K562 (cell line): ENCODE results near the gene SYNGR1. TPM values are rescaled to one million over a fixed set of nuclear protein-coding genes. Genes with fewer than 3 reads are reported as not detected.

Experiments used
- ADNP ChIP-seq: fragments of 200-800 bp; sonication (Bioruptor generic); IDR thresholded peaks from 2 replicates; pipeline ENCODE4 v1.6.1; 2016; ENCODE audit warnings: missing genetic modification characterization, missing compliant biosample characterization
- ATF1 ChIP-seq, 2 experiments: fragments of 450-650 bp in 1 of 2; IDR thresholded peaks; 2 replicates each; pipeline ENCODE4 v1.6.1; 2016; ENCODE audit warnings: missing compliant biosample characterization in 1 of 2, missing genetic modification characterization in 1 of 2
- BHLHE40 ChIP-seq: IDR thresholded peaks from 2 replicates; pipeline ENCODE4 v1.6.1; 2011; ENCODE audit warnings: low read length, improper control_type of control experiment
- BRCA1 ChIP-seq, 2 experiments: fragments of 450-650 bp in 1 of 2; sonication (generic) in 1 of 2; formaldehyde crosslinking in 1 of 2; IDR thresholded peaks; 2 replicates each; pipeline versions ENCODE4 v1.5.0 to v1.6.1; 2017 to 2020; ENCODE audit warnings: mild to moderate bottlenecking in 1 of 2, missing genetic modification reagents in 1 of 2
- CREBBP ChIP-seq: IDR thresholded peaks from one replicate; pipeline ENCODE4 v1.6.1; 2012; ENCODE audit warnings: low read depth, mild to moderate bottlenecking, control low read depth, inconsistent platforms, low read length
- GABPA ChIP-seq: fragments of 200-800 bp; sonication (Bioruptor generic); conservative IDR thresholded peaks from 2 replicates; pipeline ENCODE4 v1.6.1; 2016; ENCODE audit warnings: low read depth, missing genetic modification characterization, missing compliant biosample characterization
- HDAC1 ChIP-seq, 2 experiments: fragments of 450-650 bp; IDR thresholded peaks; 2 replicates each; pipeline ENCODE4 v1.6.1; 2016 to 2017; ENCODE audit warnings: inconsistent platforms in 1 of 2, mild to moderate bottlenecking in 1 of 2, moderate library complexity in 1 of 2
- HEY1 ChIP-seq: fragments of 250-450 bp; sonication (Bioruptor Pico); IDR thresholded peaks from 2 replicates; pipeline ENCODE4 v1.5.0; 2020; ENCODE audit warnings: mild to moderate bottlenecking, moderate library complexity, borderline replicate concordance
- MEIS2 ChIP-seq: fragments of 450-650 bp; IDR thresholded peaks from 2 replicates; pipeline ENCODE4 v1.6.1; 2014; ENCODE audit warnings: mild to moderate bottlenecking; ENCODE audit not compliant: partially characterized antibody
- MTA2 ChIP-seq: fragments of 450-650 bp; IDR thresholded peaks from 2 replicates; pipeline ENCODE4 v1.6.1; 2016; ENCODE audit warnings: low read depth
- RBFOX2 ChIP-seq: fragments of 200-400 bp; formaldehyde crosslinking; IDR thresholded peaks from 2 replicates; pipeline ENCODE4 v1.6.1; 2017; ENCODE audit warnings: low read depth, mild to moderate bottlenecking, low read length, moderate library complexity
- RBM39 ChIP-seq: fragments of 200-400 bp; formaldehyde crosslinking; optimal IDR thresholded peaks from 2 replicates; pipeline ENCODE3; 2018; ENCODE audit warnings: low read depth, low read length
- SREBF1 ChIP-seq: fragments of 150-350 bp; IDR thresholded peaks from 2 replicates; pipeline ENCODE4 v1.6.1; 2014; ENCODE audit warnings: antibody characterized with exemption, low read depth, low read length, borderline replicate concordance
- STAT5A ChIP-seq: IDR thresholded peaks from 2 replicates; pipeline ENCODE4 v1.6.1; 2012; ENCODE audit warnings: low read length, inconsistent platforms, borderline replicate concordance
- VEZF1 ChIP-seq: fragments of 200-800 bp; sonication (Bioruptor generic); IDR thresholded peaks from 2 replicates; pipeline ENCODE4 v1.6.1; 2017; ENCODE audit warnings: missing genetic modification characterization, missing compliant biosample characterization
- WHSC1 ChIP-seq: IDR thresholded peaks from one replicate; pipeline ENCODE4 v1.6.1; 2012; ENCODE audit warnings: low read length, control low read depth, inconsistent platforms
- ZNF232 ChIP-seq: sonication (generic); formaldehyde crosslinking; IDR thresholded peaks from 2 replicates; pipeline ENCODE4 v1.8.0; 2022; ENCODE audit warnings: mild to moderate bottlenecking, missing genetic modification reagents
- ZNF395 ChIP-seq: fragments of 200-800 bp; sonication (Bioruptor generic); IDR thresholded peaks from 2 replicates; pipeline ENCODE4 v1.6.1; 2017; ENCODE audit warnings: missing genetic modification characterization, missing compliant biosample characterization
- ZNF512 ChIP-seq: IDR thresholded peaks from 2 replicates; pipeline ENCODE4 v1.6.1; 2016; ENCODE audit warnings: missing genetic modification characterization, missing compliant biosample characterization
- ZNF589 ChIP-seq: fragments of 200-800 bp; sonication (Bioruptor generic); IDR thresholded peaks from 2 replicates; pipeline ENCODE4 v1.6.1; 2016; ENCODE audit warnings: low read depth, missing genetic modification characterization, missing compliant biosample characterization
- polyA plus RNA-seq, 8 experiments: library from polyadenylated mRNA; depleted of rRNA in 4 of 8; stranded (reverse) in 5 of 8; unstranded in 3 of 8; fragments of >200 nt; fragmentation: Nextera tagmentation in 2 of 8; fragmentation: Illumina TruSeq in 1 of 8; extraction: Ambion mirVana in 2 of 8; extraction: Trizol in 1 of 8; gene quantifications; 2 replicates each; pipeline versions ENCODE4 v1.2.1 to v1.2.3, GENCODE V29; 2011 to 2014; ENCODE audit warnings: inconsistent platforms in 1 of 8, missing spikeins in 1 of 8
- total RNA-seq, 7 experiments: library from RNA; depleted of rRNA in 6 of 7; stranded (reverse); fragments of >200 nt in 6 of 7; fragmentation: Illumina TruSeq in 2 of 7; extraction: Trizol in 2 of 7; gene quantifications; 2 replicates each; pipeline versions ENCODE4 v1.2.1 to v1.2.3, GENCODE V29; 2011 to 2021; ENCODE audit warnings: low replicate concordance in 1 of 7
- TF ChIP-seq, protein P1 (sequence below): sonication (generic); formaldehyde crosslinking; IDR thresholded peaks from 2 replicates; pipeline ENCODE4 v1.8.0; 2022; ENCODE audit warnings: mild to moderate bottlenecking, missing genetic modification reagents
- TF ChIP-seq, protein P2 (sequence below): fragments of 450-650 bp; formaldehyde crosslinking; IDR thresholded peaks from 2 replicates; pipeline ENCODE4 v1.4.0; 2020; ENCODE audit warnings: mild to moderate bottlenecking, moderate library complexity

SYNGR1 gene
- total and polyA plus RNA-seq, 9 of the 15 experiments (the other 6 are each of a cell fraction or from before 2014, with no cell fraction given) = 1.8 to 15.9 (median 5.5) TPM

DNA sequence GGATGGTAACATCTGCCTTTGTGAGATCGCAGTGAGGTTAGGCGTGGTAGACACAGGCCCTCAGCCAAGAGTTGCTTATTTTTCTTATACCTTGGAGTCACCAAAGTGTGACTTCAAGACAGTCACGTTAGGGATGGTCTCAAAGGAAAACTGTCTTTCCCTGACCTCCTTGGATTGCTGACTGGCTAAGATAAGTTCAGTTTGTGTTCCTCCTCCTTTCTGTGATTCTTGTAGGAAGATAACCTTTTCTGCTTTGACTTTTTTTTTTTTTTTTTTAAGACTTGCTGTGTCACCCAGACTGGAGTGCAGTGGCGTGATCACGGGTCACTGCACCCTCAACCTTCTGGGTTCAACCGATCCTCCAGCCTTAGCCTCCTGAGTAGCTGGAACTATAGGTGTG, 72.9 kb downstream of the SYNGR1 start (continued):
- TF ChIP-seq ZNF232 (CRISPR knock-in tag) (no peak), MEIS2 (no peak), ADNP (tag) (no peak), ATF1 (CRISPR knock-in tag; IDR thresholded peaks at IDR 0.05) (no peak), ATF1 (tag; IDR thresholded peaks at IDR 0.05) (peak; percentile 45), HEY1 (no peak), WHSC1 (no peak), RBM39 (no peak), HDAC1 (IDR thresholded peaks at IDR 0.05) (peak in 1 of 2 experiments; percentile 89; a peak in 2 of 4 replicates), CREBBP (no peak), RBFOX2 (no peak), BHLHE40 (peak; percentile 78), ZNF395 (CRISPR knock-in tag) (no peak), VEZF1 (CRISPR knock-in tag) (0 out of 2 replicates have a peak, but pooled peaks have one; percentile 22), BRCA1 (IDR thresholded peaks at IDR 0.05) (no peak), BRCA1 (CRISPR knock-in tag; IDR thresholded peaks at IDR 0.05) (no peak), GABPA (no peak), SREBF1 (no peak), MTA2 (peak; percentile 75), STAT5A (0 out of 2 replicates have a peak, but pooled peaks have one; percentile 30), ZNF589 (CRISPR knock-in tag) (no peak), ZNF512 (tag) (no peak)
- TF ChIP-seq, protein P1, sequence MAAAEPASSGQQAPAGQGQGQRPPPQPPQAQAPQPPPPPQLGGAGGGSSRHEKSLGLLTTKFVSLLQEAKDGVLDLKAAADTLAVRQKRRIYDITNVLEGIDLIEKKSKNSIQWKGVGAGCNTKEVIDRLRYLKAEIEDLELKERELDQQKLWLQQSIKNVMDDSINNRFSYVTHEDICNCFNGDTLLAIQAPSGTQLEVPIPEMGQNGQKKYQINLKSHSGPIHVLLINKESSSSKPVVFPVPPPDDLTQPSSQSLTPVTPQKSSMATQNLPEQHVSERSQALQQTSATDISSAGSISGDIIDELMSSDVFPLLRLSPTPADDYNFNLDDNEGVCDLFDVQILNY (CRISPR knock-in tag) = no peak
- TF ChIP-seq, protein P2, sequence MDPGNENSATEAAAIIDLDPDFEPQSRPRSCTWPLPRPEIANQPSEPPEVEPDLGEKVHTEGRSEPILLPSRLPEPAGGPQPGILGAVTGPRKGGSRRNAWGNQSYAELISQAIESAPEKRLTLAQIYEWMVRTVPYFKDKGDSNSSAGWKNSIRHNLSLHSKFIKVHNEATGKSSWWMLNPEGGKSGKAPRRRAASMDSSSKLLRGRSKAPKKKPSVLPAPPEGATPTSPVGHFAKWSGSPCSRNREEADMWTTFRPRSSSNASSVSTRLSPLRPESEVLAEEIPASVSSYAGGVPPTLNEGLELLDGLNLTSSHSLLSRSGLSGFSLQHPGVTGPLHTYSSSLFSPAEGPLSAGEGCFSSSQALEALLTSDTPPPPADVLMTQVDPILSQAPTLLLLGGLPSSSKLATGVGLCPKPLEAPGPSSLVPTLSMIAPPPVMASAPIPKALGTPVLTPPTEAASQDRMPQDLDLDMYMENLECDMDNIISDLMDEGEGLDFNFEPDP (CRISPR knock-in tag) = no peak
